HCT116 (cell line): ENCODE results near the gene CXXC5. TPM values are rescaled to one million over a fixed set of nuclear protein-coding genes. Genes with fewer than 3 reads are reported as not detected.
"Not testable (repeated sequence)": the region's sequence is repeated elsewhere in the genome, so short reads cannot be mapped to it uniquely, and the experiment has no call there.

Experiments
- ATAC-seq: fragments of 200-7000 bp; cut with Tn5 transposase; 2 replicates; pipeline ENCODE4 v1.9.1; 2020; ENCODE audit warnings: mild to moderate bottlenecking, moderate library complexity
- Bru-seq: library from RNA; stranded (reverse); fragments of 400-500 nt; gene quantifications from one replicate; lab custom pipeline; 2021; lab: Mats Ljungman, UMichigan
- BruChase-seq, 2 experiments: library from RNA; stranded (reverse); fragments of 400-500 nt; gene quantifications; one replicate each; lab custom pipeline; 2021; lab: Mats Ljungman, UMichigan
- BruUV-seq: library from RNA; stranded (reverse); fragments of 400-500 nt; replicated peaks from 2 replicates; lab custom pipeline; 2021; lab: Mats Ljungman, UMichigan
- CTCF ChIA-PET: fragments of 300-600 bp; sonication (Branson Sonifier 250); formaldehyde crosslinking; loops from one replicate; lab custom pipeline; 2021; ENCODE audit warnings: antibody characterized with exemption; lab: Charles Lee
- POLR2A ChIA-PET: fragments of 300-600, 350-600 bp; sonication (Branson Sonifier 250); formaldehyde crosslinking; loops from one replicate; lab custom pipeline; 2021; ENCODE audit warnings: antibody characterized with exemption; lab: Charles Lee
- RAD21 ChIA-PET, 2 experiments: fragments of 300-600 bp; sonication (Branson Sonifier 250); formaldehyde crosslinking; loops; one replicate each; lab custom pipeline; 2023; ENCODE audit warnings: low total read pairs in 2 of 2; ENCODE audit not compliant: uncharacterized antibody in 2 of 2, unreplicated experiment in 2 of 2, low non-redundant PET in 1 of 2; lab: Charles Lee
- DNase-seq: peaks from one replicate; pipeline ENCODE4 v3.0.0-alpha.2; 2010; ENCODE audit warnings: low read depth, low spot score
- H2AFZ ChIP-seq: fragments of 200-600 bp; shearing (Covaris generic), sonication (generic); 2 replicates; pipeline ENCODE4 v1.6.1; 2017; ENCODE audit warnings: low read depth, mixed run types, mixed read lengths, antibody characterized with exemption, low read length; ENCODE audit not compliant: poor library complexity, severe bottlenecking
- H3K27ac ChIP-seq: 2 replicates; pipeline ENCODE4 v1.5.1; 2012; ENCODE audit warnings: low read depth, low read length
- H3K27me3 ChIP-seq: fragments of 200-600 bp; sonication (generic); 2 replicates; pipeline ENCODE4 v1.6.1; 2016; ENCODE audit warnings: mixed run types, low read length, mixed read lengths; ENCODE audit not compliant: insufficient read depth
- H3K36me3 ChIP-seq, 2 experiments: fragments of 200-500 bp in 1 of 2; fragments of 200-600 bp in 1 of 2; sonication (Bioruptor generic) in 1 of 2; sonication (generic) in 1 of 2; 2 replicates each; pipeline versions ENCODE4 v1.5.1 to v1.6.1; 2014 to 2016; ENCODE audit warnings: low read length in 2 of 2, inconsistent platforms in 1 of 2, mixed read lengths in 1 of 2, mixed run types in 1 of 2; ENCODE audit not compliant: insufficient read depth in 2 of 2, control insufficient read depth in 1 of 2
- H3K4me1 ChIP-seq, 2 experiments: fragments of 200-600 bp in 1 of 2; sonication (generic) in 1 of 2; 2 replicates each; pipeline versions ENCODE4 v1.5.1 to v1.6.1; 2012 to 2017; ENCODE audit warnings: low read length in 2 of 2, inconsistent platforms in 1 of 2, mild to moderate bottlenecking in 1 of 2, mixed read lengths in 1 of 2, mixed run types in 1 of 2, moderate library complexity in 1 of 2; ENCODE audit not compliant: insufficient read depth in 2 of 2, control insufficient read depth in 1 of 2
- H3K4me2 ChIP-seq: fragments of 200-600 bp; sonication (generic); 2 replicates; pipeline ENCODE4 v1.6.1; 2017; ENCODE audit warnings: mixed run types, low read length, mixed read lengths
- H3K4me3 ChIP-seq, 2 experiments: fragments of 200-600 bp in 1 of 2; sonication (generic) in 1 of 2; replicated peaks in 1 of 2; 2 replicates each; pipeline ENCODE4 v1.5.1; 2011 to 2016; ENCODE audit warnings: low read length in 2 of 2, control low read depth in 1 of 2, low read depth in 1 of 2, mild to moderate bottlenecking in 1 of 2, mixed read lengths in 1 of 2, mixed run types in 1 of 2
- H3K79me2 ChIP-seq: fragments of 200-600 bp; sonication (generic); 2 replicates; pipeline ENCODE4 v1.6.1; 2017; ENCODE audit warnings: mild to moderate bottlenecking, mixed run types, low read length, moderate library complexity, mixed read lengths; ENCODE audit not compliant: insufficient read depth
- H3K9ac ChIP-seq: fragments of 200-600 bp; sonication (generic); 2 replicates; pipeline ENCODE4 v1.6.1; 2016; ENCODE audit warnings: low read length, mixed read lengths
- H3K9me2 ChIP-seq: fragments of 200-600 bp; sonication (generic), shearing (Covaris generic); 2 replicates; pipeline ENCODE4 v1.6.1; 2017; ENCODE audit warnings: mixed run types, mild to moderate bottlenecking, moderate library complexity; ENCODE audit not compliant: insufficient read depth
- H3K9me3 ChIP-seq, 2 experiments: fragments of 200-500 bp in 1 of 2; fragments of 200-600 bp in 1 of 2; sonication (Bioruptor generic) in 1 of 2; sonication (generic) in 1 of 2; 2 replicates each; pipeline ENCODE4 v1.6.1; 2014 to 2017; ENCODE audit warnings: low read length in 2 of 2, mixed read lengths in 2 of 2, inconsistent platforms in 1 of 2, low read depth in 1 of 2, mild to moderate bottlenecking in 1 of 2, mixed run types in 1 of 2, moderate library complexity in 1 of 2; ENCODE audit not compliant: control insufficient read depth in 1 of 2, insufficient read depth in 1 of 2
- H4K20me1 ChIP-seq: fragments of 200-600 bp; sonication (generic), shearing (Covaris generic); 2 replicates; pipeline ENCODE4 v1.6.1; 2017; ENCODE audit warnings: mixed run types, mild to moderate bottlenecking, moderate library complexity; ENCODE audit not compliant: insufficient read depth
- CTCF ChIP-seq, 3 experiments: fragments of 200-600 bp in 1 of 3; sonication (generic) in 1 of 3; IDR thresholded peaks in 2 of 3; conservative IDR thresholded peaks in 1 of 3; 2 replicates each; pipeline ENCODE4 v1.5.1; 2012 to 2017; ENCODE audit warnings: low read depth in 2 of 3, low read length in 2 of 3, antibody characterized with exemption in 1 of 3, borderline replicate concordance in 1 of 3, control low read depth in 1 of 3, mild to moderate bottlenecking in 1 of 3, mixed read lengths in 1 of 3, mixed run types in 1 of 3, moderate library complexity in 1 of 3; ENCODE audit not compliant: insufficient read depth in 1 of 3
- EZH2phosphoT487 ChIP-seq: fragments of 200-600 bp; IDR thresholded peaks from 2 replicates; pipeline ENCODE4 v1.6.1; 2018; ENCODE audit warnings: antibody characterized with exemption, borderline replicate concordance
- POLR2A ChIP-seq: IDR thresholded peaks from 2 replicates; pipeline ENCODE4 v1.7.0; 2011; ENCODE audit warnings: borderline replicate concordance; ENCODE audit not compliant: insufficient read depth, insufficient read length; ENCODE audit errors: extremely low read depth
- POLR2AphosphoS5 ChIP-seq: IDR thresholded peaks from 2 replicates; pipeline ENCODE4 v1.6.1; 2011; ENCODE audit warnings: mild to moderate bottlenecking, low read depth, low read length, moderate library complexity
- RAD21 ChIP-seq: IDR thresholded peaks from 2 replicates; pipeline ENCODE4 v1.6.1; 2012; ENCODE audit warnings: low read depth, mild to moderate bottlenecking
- SRF ChIP-seq: IDR thresholded peaks from 2 replicates; pipeline ENCODE4 v1.6.1; 2012; ENCODE audit warnings: low read depth
- TCF7L2 ChIP-seq: IDR thresholded peaks from 2 replicates; pipeline ENCODE4 v1.7.0; 2011; ENCODE audit warnings: borderline replicate concordance, inconsistent platforms; ENCODE audit not compliant: insufficient read depth, insufficient read length; ENCODE audit errors: extremely low read depth
- YY1 ChIP-seq: IDR thresholded peaks from 2 replicates; pipeline ENCODE4 v1.6.1; 2011; ENCODE audit warnings: low read length, low read depth, moderate library complexity, mild to moderate bottlenecking; ENCODE audit not compliant: insufficient replicate concordance; ENCODE audit errors: extremely low read depth
- intact Hi-C: fragments of 100-400 bp; cut with micrococcal nuclease; formaldehyde crosslinking; loops from 2 replicates; pipeline ENCODE4 v1.10.0; 2022
- long read RNA-seq: library from polyadenylated mRNA; unstranded; transcript quantifications from one replicate; pipeline ENCODE4 v2.0.0, GENCODE V29; 2021; ENCODE audit not compliant: unreplicated experiment
- polyA plus RNA-seq: library from polyadenylated mRNA; unstranded; fragments of >200 nt; gene quantifications from 2 replicates; pipeline ENCODE4 v1.2.1, GENCODE V29; 2012; ENCODE audit warnings: missing spikeins
- total RNA-seq: library from RNA; stranded (reverse); gene quantifications from one replicate; pipeline ENCODE4 v1.2.1, GENCODE V29; 2021; ENCODE audit not compliant: unreplicated experiment

CXXC5 gene
- total RNA-seq, result 43.1 TPM
- 34.4 and 46.2 TPM in 2 replicates for polyA plus RNA-seq
- percentile 60 among the genes with signal in this experiment for Bru-seq, nascent RNA
- percentile 68 among the genes with signal in this experiment for BruChase-seq, experiment 1, labeled RNA remaining after a 6-hour chase
- percentile 74 among the genes with signal in this experiment for BruChase-seq, experiment 2, labeled RNA remaining after a 2-hour chase
- long read RNA-seq, transcript CXXC5-211 (3 exons, 1,892 nt), result minor isoform, 10 of 197 reads
- long read RNA-seq, transcript CXXC5-201 (3 exons, 2,658 nt), result major isoform, 140 of 197 reads
- long read RNA-seq, partial matches to known transcripts, result 14 of 197 reads
- long read RNA-seq, other reads (novel, unspliced or antisense), result 33 of 197 reads

DNA sequence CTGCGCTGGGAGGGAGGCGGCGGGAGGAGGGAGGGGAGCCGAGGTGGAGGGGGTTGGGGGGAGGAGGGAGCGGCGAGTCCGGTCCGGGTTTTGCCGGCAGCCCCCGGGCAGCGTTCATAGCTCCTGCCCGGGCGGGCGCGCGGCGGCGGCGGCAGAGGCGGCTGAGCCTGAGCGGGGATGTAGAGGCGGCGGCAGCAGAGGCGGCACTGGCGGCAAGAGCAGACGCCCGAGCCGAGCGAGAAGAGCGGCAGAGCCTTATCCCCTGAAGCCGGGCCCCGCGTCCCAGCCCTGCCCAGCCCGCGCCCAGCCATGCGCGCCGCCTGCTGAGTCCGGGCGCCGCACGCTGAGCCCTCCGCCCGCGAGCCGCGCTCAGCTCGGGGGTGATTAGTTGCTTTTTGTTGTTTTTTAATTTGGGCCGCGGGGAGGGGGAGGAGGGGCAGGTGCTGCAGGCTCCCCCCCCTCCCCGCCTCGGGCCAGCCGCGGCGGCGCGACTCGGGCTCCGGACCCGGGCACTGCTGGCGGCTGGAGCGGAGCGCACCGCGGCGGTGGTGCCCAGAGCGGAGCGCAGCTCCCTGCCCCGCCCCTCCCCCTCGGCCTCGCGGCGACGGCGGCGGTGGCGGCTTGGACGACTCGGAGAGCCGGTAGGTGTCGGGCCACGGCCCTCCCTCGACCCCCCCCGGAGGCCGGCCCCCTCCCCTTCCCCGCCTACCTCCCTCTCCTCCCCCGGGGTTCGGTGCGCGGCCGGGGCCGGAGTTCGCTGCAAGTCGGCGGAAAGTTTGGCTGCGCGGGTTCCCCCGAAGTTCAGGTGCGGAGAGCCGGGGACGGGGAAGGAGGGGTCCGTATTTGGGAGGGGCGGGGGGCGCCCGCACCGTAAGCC lies at the start of gene CXXC5:
Gene CXXC5, plus strand, starts transcription at position 145 of the 877 bp plus-strand sequence. CDS start 32,175 bp downstream, outside the sequence.
- H3K9ac ChIP-seq, result peak within 1 kb of the TSS; percentile 87
- DNase-seq (no peak), ATAC-seq (peak; percentile 57)
- TF ChIP-seq TCF7L2 (peak; percentile 53), POLR2AphosphoS5 (peak; percentile 79), POLR2A (no peak), SRF (no peak), YY1 (peak; percentile 66), EZH2phosphoT487 (no peak), CTCF (IDR thresholded peaks at IDR 0.05 in 2 of 3, conservative IDR thresholded peaks at IDR 0.05 in 1 of 3; ENCODE audit: borderline replicate concordance in 1 of 3, insufficient read depth in 1 of 3, low read depth in 2 of 3, low read length in 2 of 3) (no peak), RAD21 (no peak)
- H3K4me3 ChIP-seq, result peak within 1 kb of the TSS; percentile 80 to 84
- no peaks in the 10 kb centered on the region for H3K27me3 ChIP-seq
- H3K36me3 ChIP-seq, result no peaks in the 10 kb centered on the region
- H3K79me2 ChIP-seq, result peaks cover 47% of the 10 kb centered on the region
- H3K27ac ChIP-seq, result peak within 1 kb of the TSS; percentile 88
- ChIA-PET POLR2A (interaction anchor here (0.5 to 3.9 kb wide), 5 partner anchors 11 to 61 kb away, joined by 3 to 62 read pairs (median 3); no protein-coding TSS in a partner anchor), CTCF (interaction anchor here (0.9 to 1.9 kb wide), 6 partner anchors 12 to 127 kb away, joined by 3 to 56 read pairs (median 8); no protein-coding TSS in a partner anchor), RAD21 (interaction anchor here (0.6 to 1.9 kb wide), 9 partner anchors 9 to 117 kb away, joined by 3 to 31 read pairs (median 3); no protein-coding TSS in a partner anchor)
- H2AFZ ChIP-seq, result peak within 1 kb of the TSS; percentile 70
- peaks cover 6% of the 10 kb centered on the region; the same call in 1 of the 2 replicates for H4K20me1 ChIP-seq
- H3K9me3 ChIP-seq, result no peaks in the 10 kb centered on the region
- no peaks in the 10 kb centered on the region for H3K9me2 ChIP-seq
- peaks cover 52 to 63% of the 10 kb centered on the region in 2 experiments for H3K4me1 ChIP-seq
- BruUV-seq, result no TSS peak
- H3K4me2 ChIP-seq, result peak within 1 kb of the TSS; percentile 84
- intact Hi-C loops, result loop anchor here (1.0 kb wide), 1 partner anchor 10 kb away; no protein-coding TSS in a partner anchor

DNA sequence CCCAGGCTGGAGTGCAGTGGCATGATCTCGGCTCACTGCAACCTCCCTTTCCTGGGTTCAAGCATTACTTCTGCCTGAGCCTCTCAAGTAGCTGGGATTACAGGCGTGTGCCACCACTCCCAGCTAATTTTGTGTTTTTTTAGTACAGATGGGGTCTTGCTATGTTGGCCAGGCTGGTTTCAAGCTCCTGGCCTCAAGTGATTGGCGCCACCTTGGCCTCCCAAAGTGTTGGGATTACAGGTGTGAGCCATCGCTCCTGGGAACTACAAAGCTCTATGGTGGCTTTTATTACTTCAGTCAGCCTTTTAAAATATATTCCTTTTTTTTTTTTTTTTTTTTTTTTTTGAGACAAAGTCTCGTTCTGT lies 49.6 kb upstream of the CXXC5 start:
- CTCF ChIA-PET, H3K9me3 ChIP-seq, H3K27ac ChIP-seq, H3K4me2 ChIP-seq, H3K9me2 ChIP-seq, H3K4me3 ChIP-seq, H3K27me3 ChIP-seq, H3K9ac ChIP-seq, ATAC-seq, BruUV-seq, H2AFZ ChIP-seq, intact Hi-C loops, DNase-seq: not testable (repeated sequence)
- Histone ChIP-seq H3K36me3 (peaks cover 19 to 21% of the 10 kb centered on the region in 2 experiments; a peak in 3 of 4 replicates), H3K4me1 (peaks cover 8 to 28% of the 10 kb centered on the region in 2 experiments), H4K20me1 (peaks cover 11% of the 10 kb centered on the region; the same call in 1 of the 2 replicates), H3K79me2 (peaks cover 82% of the 10 kb centered on the region)
- RAD21 ChIA-PET, result interaction anchor here in 1 of 2 experiments (0.6 kb wide), 1 partner anchor 8 kb away, joined by 10 read pairs; no protein-coding TSS in a partner anchor
- POLR2A ChIA-PET, result interaction anchor here (0.6 to 1.1 kb wide), 2 partner anchors 9 to 12 kb away, joined by 3 read pairs; no protein-coding TSS in a partner anchor
